Activated T-cell treated with anti-CD3 and anti-CD28 coated beads for 1 hour (primary cell): ENCODE measurements around the gene ZNF222.

Experiments used
- DNase-seq: peaks from one replicate; pipeline ENCODE4 v3.0.0-alpha.2; 2020; ENCODE audit warnings: low read depth

Gene ZNF222

GRCh38 chr19:44055870-44056269, 30.7 kb downstream of the ZNF222 start:
- no peak for DNase-seq

- DNase-seq = no peak
Measured at GRCh38 chr19:44059229-44059628, 34.0 kb downstream of the ZNF222 start.

DNA sequence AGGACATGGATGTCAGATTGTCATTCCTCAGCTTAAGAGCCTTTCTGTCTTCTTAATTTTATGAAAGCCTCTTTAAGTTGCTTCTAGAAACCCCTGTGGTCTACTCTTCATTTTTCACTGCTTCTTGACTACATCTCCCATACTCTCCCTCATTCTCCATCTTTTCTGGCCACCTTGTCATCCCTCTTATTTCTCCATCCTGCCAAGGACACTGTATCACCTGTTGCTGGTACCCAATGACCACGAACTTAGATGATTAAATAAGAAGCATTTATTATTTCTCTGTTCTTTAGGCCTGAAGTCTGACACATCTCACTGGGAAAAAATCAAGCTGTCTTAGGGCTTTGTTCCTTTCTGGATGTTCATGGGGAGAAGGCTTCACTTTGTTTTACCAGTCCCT, 35.9 kb downstream of the ZNF222 start:
- DNase-seq = no peak

DNA sequence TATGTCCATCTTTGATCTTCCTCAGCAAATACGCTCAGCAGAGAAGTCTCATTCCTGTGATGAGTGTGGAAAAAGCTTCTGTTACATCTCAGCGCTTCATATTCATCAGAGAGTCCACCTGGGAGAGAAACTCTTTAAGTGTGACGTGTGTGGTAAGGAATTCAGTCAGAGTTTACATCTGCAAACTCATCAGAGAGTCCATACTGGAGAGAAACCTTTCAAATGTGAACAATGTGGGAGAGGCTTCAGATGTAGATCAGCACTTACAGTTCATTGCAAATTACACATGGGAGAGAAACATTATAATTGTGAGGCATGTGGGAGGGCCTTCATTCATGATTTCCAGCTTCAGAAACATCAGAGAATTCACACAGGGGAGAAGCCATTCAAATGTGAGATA, 41.1 kb downstream of the ZNF222 start:
- no peak for DNase-seq

- DNase-seq = no peak
Measured at GRCh38 chr19:44069415-44069814, 44.2 kb downstream of the ZNF222 start.

DNA sequence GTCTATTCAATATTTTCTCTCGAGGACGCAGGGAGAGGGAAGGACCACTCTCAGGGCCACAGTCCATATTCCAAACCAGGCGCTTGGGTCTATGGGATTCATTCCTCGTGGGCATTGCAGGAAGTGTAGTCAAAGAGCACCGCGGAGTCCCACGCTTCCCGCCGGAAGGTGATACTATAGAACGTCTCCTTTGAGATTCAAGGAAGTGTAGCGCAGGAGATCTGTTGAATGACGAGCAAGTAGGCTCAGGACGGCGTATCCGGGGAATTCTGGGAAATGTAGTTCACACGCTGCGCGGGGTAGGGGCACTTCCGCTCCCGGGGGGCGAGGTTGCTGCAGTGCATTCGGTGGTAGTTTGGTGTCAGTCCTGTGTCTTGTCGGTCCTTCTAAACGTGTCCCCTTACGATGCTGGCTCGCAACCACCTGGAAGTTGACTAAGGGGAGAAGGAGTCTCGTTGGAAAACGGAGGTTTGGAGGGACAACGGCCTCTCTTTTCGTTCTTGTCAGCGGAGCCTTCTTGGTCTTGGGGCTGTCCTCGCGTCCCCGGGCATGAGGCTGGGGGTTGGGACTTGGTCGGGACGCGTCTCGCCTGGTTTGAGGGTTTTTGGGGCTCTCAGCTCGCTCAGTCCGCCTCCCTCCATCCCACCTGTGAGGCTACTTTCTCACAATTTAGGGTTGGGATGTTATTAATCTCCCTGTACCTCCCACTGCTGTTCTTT, 46.8 kb downstream of the ZNF222 start, which contains the start of gene ZNF284:
Gene ZNF284 (plus strand): TSS at position 336 of the 719 bp plus-strand sequence. CDS start 4,231 bp downstream, outside the sequence.
- DNase-seq = peak; percentile 68

DNA sequence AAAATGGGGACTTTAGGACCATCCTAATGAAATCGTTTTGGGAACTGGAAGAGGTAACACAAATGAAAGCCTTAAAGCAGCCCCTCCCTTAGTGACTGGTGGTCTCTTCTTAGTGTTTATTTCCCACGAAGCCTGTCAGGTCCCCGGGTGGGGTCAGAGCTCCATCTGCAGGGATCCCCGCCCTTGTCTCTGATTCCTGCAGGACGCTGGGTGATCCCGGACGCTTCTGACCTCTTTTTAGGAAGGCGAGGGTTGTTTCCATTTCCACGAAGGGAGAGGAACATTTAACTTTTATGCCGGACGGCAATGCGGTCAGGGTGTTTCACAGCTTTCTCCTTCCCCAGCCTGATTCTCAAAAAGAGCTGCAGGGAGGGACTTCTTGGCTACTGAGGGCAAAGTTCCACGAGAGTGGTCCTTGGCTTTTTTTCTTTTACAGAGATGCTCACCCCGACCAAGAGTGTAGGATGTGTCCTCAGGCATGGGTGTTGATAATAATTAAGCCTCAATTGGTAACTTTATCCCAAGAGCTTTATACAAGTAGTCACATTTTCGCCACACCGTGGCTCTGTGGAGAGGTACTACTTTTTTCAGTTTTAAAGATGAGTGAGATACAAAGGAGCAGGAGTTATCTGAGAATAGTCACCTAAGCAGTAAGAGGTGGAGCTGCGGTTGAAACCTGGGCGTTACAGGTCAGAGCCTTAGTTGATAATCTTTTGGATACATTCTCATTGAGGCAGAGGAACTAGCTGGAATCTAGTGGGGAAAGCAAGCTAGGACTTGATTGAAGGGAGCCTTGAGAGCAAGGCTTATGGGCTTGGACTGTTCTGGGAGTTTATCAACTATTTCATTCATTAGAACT, 47.6 kb downstream of the ZNF222 start:
- DNase-seq = no peak

- DNase-seq = no peak
Measured at GRCh38 chr19:44076325-44076724, 51.1 kb downstream of the ZNF222 start.
